ENCODE results near the gene SRSF1.

DNA sequence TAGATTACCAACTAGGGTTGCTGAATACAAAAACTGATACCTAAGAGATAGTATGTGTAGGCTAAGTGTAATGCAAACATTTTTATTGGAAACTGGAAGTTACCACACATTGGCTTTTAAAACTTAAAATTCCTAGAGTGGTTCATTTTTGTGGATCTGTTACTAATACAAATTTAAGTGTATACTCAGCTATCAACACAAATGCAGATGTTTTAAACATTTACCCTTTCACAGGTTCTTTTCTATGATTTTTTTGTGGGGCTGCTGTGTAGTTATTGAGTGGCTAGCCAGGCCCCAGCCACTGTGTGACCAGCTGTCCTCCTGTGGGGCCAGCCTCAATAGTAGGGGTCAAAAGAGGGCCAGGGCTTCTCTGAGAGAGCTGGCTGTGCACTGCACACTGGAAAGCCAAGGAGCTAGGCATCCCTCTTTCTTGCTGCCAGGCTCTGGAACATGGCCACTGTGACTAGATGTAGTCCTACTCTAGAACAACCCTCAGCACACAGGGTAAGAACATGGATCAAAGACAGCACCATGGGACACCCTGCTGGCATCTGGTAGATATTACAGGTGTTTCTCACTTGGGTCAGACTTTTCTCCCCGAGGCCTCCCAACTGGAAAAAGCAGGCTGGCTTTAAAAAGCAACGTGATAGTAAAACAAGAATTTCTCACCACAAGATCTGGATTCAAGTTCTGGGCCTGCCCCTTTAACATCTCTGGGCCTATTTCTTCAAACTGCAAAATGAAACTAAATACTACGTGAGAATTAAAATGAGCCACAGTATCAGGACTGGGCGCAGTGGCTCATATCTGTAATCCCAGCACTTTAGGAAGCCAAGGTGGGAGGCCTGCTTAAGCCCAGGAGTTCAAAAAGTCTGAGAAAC lies 11.7 kb downstream of the SRSF1 start:
- TF ChIP-seq POLR2A (IDR thresholded peaks at IDR 0.05; ENCODE audit: low read length) (peak; percentile 57), GATA1 (IDR thresholded peaks at IDR 0.05; ENCODE audit: low read depth, low read length) (no peak)
